Measurements from ENCODE around the gene BARHL2. TPM values are rescaled to one million over a fixed set of nuclear protein-coding genes. Genes with fewer than 3 reads are reported as not detected.

Gene BARHL2
- total RNA-seq, 1 experiment from 2014 or later: not detected

GRCh38 chr1:90671251-90671650 is 45.9 kb downstream of the BARHL2 start:
- in situ Hi-C loops (cut with HindIII; ENCODE audit: low pct_unique_long_range_greater_than_20kb, low sequenced_read_pairs): no loop called here
- no peak for DNase-seq (ENCODE audit: low read depth)
